SK-N-DZ (cell line): ENCODE data around the gene SDHD.

Source experiments
- DNase-seq: peaks from one replicate; pipeline ENCODE4 v3.0.0-alpha.2; 2015; ENCODE audit warnings: low spot score

The SDHD gene

GRCh38 chr11:112100462-112100861 lies 13.8 kb downstream of the SDHD start:
- DNase-seq: no peak

DNA sequence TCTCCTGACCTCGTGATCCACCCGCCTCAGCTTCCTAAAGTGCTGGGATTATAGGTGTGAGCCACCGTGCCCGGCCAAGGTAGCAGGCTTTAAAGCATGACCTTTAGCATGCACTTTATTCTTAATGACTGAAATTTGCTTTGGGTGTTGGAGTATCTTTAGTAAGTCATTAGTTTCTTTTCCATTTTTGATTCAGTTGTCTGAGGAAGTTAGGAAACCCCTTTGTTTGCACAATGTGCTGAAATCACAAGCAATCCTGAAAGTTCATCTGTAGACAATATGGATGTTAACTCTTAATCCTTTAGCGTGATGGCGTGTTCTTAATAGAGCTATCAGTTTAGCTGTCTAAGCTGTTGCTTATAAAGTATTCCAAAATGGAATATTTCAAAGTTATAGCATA lies 16.8 kb downstream of the SDHD start:
- no peak for DNase-seq

GRCh38 chr11:112106070-112106469 lies 19.4 kb downstream of the SDHD start:
- DNase-seq: no peak

DNA sequence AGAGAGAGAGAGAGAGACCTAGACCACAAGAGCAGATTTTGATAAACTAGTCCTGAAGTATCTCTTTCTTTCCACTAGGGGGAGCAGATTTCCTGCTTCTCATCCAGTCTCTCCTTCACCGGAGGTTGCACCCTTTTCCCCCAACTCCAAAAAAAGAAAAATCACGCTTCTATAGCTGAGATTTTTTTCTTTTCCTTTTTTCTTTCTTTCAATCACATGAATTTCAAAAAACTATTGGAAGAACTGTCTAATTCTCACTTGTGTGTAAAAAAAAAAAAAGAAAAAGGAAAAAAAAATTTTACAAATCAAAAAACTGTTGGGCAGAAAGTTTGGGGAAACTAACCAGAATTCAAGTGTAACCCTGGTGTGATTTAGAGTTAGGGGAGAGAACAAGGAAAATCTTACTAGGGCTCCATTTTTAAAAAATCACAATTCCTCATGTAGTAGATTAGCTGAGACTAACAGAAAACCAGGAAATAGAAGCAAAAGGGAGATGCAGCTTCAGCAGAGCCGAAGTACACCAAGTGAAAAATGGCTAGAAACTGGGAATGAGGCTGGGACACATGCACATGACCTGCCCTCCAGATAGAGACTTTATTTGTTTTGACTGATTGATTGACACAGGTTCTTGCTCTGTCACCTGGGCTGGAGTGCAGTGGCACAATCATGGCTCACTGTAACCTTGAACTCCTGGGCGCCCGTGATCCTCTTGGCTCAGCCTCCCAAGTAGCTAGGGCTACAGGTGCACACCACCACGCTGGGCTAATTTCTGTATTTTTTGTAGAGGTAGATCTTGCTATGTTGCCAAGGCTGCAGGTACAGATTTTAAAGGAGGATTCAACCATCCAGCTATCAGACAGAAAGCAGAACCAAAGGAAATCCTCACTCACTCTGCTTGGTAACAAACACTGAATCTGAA lies 27.1 kb downstream of the SDHD start:
- peak; percentile 24 for DNase-seq

- no peak for DNase-seq
Observed at GRCh38 chr11:112114460-112114859, 27.8 kb downstream of the SDHD start.

DNA sequence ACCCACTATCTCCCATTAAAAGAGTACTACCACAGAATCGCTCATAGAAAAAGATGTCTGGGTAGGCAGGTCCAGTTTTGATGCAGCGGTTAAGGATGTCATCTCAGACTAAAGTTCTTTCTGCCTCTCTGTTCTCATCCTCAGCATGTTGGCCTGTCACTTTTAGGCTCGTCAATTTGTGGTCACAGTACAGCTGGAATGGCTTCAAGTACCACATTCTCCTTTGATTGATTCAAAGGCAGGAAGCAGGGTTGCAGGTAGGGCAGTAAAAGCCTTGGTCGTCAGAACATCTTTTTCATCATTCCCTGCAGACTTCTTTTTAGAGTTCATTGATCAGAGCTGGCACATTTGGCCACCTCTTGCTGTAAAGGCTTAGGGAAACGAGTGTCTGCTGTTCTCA lies 28.7 kb downstream of the SDHD start:
- DNase-seq: no peak

DNA sequence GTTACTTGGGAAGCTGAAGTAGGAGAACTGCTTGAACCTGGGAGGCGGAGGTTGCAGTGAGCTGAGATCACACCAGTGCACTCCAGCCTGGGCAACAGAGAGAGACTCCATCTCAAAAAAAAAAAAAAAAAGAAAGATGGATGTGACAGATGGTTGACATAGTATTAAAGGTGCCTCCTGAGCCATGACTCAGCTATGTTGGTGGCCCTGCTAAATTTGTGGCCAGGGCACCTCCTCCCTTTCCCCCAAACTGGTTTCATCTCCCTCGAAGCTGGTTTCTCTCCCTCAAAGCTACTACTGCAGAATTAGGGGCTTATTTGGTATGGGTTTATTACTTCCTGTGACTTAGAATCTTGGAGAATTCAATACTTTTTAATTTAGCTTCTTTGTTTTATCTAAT lies 31.5 kb downstream of the SDHD start:
- DNase-seq: no peak

DNA sequence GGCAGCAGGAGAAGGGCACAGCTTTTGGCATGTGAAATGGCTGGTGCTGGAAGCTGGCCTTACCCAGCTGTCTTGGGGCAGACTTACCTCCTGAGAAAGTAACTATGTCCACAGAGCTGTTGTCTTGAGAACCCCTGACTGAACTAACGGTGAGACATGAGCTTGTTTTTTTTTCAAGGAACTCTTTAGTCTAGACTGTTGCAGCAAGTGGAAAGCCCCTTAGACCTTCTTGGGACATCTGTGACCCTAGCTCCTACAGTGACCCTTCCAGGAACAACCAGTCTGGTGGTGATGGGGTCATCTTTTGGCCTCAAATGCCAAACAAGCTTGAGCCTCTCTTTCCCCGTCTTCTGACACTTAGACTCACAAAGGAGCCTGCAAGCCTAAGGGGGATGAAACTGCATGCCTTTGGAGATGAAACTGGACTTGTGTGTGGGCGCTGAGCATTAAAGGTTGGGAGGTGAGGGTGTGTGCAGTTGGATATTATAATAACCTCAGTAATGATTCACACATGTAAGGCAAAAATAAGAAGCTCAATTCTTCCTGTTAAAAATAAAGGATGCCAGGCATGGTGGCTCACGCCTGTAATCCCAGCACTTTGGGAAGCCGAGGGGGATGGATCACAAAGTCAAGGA lies 35.4 kb downstream of the SDHD start:
- no peak for DNase-seq

DNA sequence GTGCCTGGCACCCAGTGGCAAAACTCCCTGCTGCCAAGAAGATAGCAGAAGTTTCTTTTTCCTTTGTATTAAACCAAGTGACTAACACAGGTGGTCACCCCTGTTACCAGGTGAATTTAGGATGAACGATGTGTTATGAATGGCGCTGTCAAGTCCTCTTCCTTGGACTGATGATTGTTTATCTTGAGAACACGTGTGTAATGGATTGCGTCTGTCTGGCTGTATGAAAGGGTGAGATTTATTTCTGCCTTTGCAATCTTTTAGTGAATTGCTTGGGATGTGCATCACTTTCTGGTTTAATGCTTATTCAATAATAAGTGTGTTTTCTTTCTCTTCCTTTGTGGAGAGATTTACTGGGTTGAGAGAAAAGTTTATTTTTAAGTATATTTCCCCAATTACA lies 36.5 kb downstream of the SDHD start:
- no peak for DNase-seq

DNA sequence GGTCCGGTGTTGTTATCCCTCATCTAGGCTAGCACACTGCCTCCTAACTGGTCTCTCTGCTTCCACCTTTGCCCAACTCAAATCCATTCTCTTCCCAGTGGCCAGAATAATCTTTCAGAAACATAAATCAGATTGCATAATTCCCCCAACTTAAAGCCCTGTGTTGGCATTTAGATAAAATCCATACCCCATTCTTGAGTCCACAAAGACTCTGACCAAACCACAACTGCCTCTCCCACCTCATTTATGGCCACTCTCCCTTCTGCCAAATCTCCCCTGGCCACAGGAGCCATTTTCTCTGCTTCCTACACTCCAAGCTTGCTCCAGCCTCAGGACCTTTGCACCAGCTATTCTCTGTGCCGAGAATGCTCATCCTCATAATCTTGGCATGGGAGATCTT lies 40.4 kb downstream of the SDHD start:
- DNase-seq: no peak

DNA sequence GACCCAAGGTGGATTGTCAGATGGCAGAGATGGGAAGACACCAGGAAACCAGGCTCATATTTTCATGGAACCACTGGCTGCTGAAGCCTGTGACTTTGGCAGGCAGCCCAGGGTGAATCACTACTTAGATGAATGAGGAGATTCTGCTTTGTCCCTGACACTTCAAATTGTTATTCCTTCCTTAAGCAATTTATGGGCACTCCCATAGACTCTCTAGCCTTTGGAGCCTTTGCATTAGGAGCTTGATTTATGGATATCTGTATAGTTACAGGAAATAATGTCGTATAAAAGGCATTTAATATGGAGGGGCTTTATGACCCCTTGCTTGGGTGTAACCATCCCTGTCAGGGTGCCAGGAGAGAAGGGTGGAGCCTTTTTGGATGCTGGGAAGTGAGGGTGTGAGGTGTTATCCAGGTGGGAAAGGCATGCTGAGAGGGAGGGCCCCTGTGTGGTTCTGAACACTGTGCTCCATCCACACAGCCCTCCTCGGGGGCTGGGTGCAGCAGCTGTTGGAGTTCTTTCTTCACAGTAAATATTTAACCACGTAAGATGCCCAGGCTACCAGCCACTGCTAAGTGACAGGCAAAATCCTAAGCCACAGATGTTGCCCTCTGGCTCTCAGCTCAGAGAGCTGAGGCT lies 41.9 kb downstream of the SDHD start:
- no peak for DNase-seq

- no peak for DNase-seq
Observed at GRCh38 chr11:112129656-112130055, 43.0 kb downstream of the SDHD start.

- DNase-seq: no peak
Observed at GRCh38 chr11:112132737-112133136, 46.1 kb downstream of the SDHD start.

DNA sequence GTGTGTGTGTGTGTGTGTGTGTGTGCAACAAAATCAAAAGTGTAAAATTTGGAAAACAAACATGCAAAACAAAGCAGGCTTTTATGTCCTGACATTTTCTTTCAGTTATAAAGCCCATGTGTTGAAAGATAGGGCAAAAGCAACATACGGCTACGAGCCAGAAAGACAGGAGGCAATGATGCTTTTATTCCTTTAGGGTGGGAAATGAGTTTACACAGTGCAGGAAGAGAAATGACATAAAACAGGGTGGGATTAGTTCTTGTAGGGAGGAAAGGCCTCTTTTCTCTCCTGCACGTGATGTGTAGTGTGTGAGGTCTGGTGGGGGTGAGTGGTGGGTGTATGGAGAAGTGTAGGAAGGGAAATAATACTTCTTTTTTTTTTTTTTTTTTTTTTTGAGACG lies 47.8 kb downstream of the SDHD start:
- no peak for DNase-seq

DNA sequence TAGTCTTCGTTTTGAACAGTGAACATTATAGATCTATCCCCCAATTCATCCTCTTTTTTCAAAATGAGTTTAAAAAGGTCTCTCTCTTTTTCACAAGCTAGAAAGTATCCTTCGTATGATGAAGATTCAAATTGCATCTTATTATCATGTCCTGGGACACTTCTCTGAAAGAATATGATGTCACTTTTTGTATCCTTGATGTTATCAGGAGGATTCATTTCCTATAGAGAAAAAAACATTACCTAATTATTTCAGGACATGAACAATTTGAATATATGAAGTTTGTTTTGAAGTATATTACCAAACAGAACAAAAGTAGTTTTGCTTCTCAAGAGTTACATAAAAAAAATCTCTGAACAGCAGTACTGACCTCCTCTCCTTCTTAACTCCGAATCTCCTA lies 56.9 kb downstream of the SDHD start:
- DNase-seq: no peak
